Hepatocyte (in vitro differentiated cells): ENCODE measurements around the gene SLC9B2.

Experiments
- EZH2 ChIP-seq: fragments of 200-600 bp; sonication (generic); IDR thresholded peaks from 2 replicates; pipeline ENCODE4 v1.6.1; 2016; ENCODE audit warnings: antibody characterized with exemption, mild to moderate bottlenecking, borderline replicate concordance
- TF ChIP-seq, protein P1 (sequence below): fragments of 200-600 bp; sonication (generic); IDR thresholded peaks from 2 replicates; pipeline ENCODE4 v1.5.1; 2016; ENCODE audit warnings: antibody characterized with exemption, mild to moderate bottlenecking; ENCODE audit not compliant: poor library complexity

DNA sequence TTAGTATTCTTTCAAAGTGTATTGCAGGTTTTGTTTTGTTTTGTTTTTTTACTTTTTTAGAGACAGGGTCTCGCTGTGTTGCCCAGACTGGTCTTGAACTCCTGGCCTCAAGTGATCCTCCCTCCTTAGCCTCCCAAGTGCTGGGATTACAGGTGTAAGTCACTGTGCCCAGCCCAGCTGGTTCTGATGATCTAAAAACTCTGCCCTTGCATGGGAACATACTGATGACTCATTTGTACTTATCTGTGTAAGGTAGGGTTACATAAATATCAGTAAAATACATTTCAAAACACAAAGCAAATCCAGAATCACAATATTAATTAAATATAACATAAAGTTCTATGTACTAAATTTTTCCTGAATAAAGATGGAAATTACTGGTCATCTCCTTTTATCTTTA lies 49.7 kb downstream of the SLC9B2 start:
- TF ChIP-seq, protein P1, sequence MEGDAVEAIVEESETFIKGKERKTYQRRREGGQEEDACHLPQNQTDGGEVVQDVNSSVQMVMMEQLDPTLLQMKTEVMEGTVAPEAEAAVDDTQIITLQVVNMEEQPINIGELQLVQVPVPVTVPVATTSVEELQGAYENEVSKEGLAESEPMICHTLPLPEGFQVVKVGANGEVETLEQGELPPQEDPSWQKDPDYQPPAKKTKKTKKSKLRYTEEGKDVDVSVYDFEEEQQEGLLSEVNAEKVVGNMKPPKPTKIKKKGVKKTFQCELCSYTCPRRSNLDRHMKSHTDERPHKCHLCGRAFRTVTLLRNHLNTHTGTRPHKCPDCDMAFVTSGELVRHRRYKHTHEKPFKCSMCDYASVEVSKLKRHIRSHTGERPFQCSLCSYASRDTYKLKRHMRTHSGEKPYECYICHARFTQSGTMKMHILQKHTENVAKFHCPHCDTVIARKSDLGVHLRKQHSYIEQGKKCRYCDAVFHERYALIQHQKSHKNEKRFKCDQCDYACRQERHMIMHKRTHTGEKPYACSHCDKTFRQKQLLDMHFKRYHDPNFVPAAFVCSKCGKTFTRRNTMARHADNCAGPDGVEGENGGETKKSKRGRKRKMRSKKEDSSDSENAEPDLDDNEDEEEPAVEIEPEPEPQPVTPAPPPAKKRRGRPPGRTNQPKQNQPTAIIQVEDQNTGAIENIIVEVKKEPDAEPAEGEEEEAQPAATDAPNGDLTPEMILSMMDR, result no peak
- no peak for TF ChIP-seq EZH2
